GM21515 (cell line): ENCODE measurements around the gene CPNE6.
A peak's percentile ranks its signal among the peaks of the same experiment; 100 is the strongest.

Experiments used
- ATAC-seq: cut with Tn5 transposase; IDR thresholded peaks from one replicate; pipeline ENCODE4 v1.9.1; 2021; ENCODE audit not compliant: unreplicated experiment

Gene CPNE6

GRCh38 chr14:24084440-24084839 is 13.1 kb downstream of the CPNE6 start:
- ATAC-seq = no peak

GRCh38 chr14:24085215-24085614 is 13.9 kb downstream of the CPNE6 start:
- no peak for ATAC-seq

GRCh38 chr14:24086193-24086955 is 15.0 kb downstream of the CPNE6 start:
- no peak for ATAC-seq

GRCh38 chr14:24087004-24087403 is 15.6 kb downstream of the CPNE6 start:
- no peak for ATAC-seq

- no peak for ATAC-seq
Measured at GRCh38 chr14:24088095-24088494, 16.7 kb downstream of the CPNE6 start.

GRCh38 chr14:24089890-24090289 is 18.5 kb downstream of the CPNE6 start:
- ATAC-seq = no peak

GRCh38 chr14:24092110-24092504 is 20.7 kb downstream of the CPNE6 start:
- ATAC-seq = no peak

- no peak for ATAC-seq
Measured at GRCh38 chr14:24092505-24093206, 21.3 kb downstream of the CPNE6 start.

GRCh38 chr14:24093207-24093900 is 22.0 kb downstream of the CPNE6 start:
- ATAC-seq = no peak

GRCh38 chr14:24093901-24094840 is 22.8 kb downstream of the CPNE6 start, which contains the start of gene PCK2:
TSS of gene PCK2 (plus strand) at chr14:24094311. CDS start at chr14:24094406, 95 bp downstream.
- ATAC-seq = peak; percentile 41

- no peak for ATAC-seq
Measured at GRCh38 chr14:24094841-24095270, 23.5 kb downstream of the CPNE6 start.

- peak; percentile 60 for ATAC-seq
Measured at GRCh38 chr14:24095271-24096068, 24.1 kb downstream of the CPNE6 start.

GRCh38 chr14:24096545-24097181 is 25.3 kb downstream of the CPNE6 start:
- no peak for ATAC-seq

- ATAC-seq = no peak
Measured at GRCh38 chr14:24098229-24098926, 27.0 kb downstream of the CPNE6 start.

- no peak for ATAC-seq
Measured at GRCh38 chr14:24098927-24099813, 27.8 kb downstream of the CPNE6 start.

- ATAC-seq = no peak
Measured at GRCh38 chr14:24100197-24100981, 29.0 kb downstream of the CPNE6 start.

GRCh38 chr14:24100982-24101494 is 29.7 kb downstream of the CPNE6 start:
- ATAC-seq = no peak
